Smooth muscle cell (in vitro differentiated cells): Measurements from ENCODE around the gene DOCK8. TPM values are rescaled to one million over a fixed set of nuclear protein-coding genes. Genes with fewer than 3 reads are reported as not detected.

Experiments
- DNase-seq: peaks from one replicate; lab custom pipeline; 2025; ENCODE audit not compliant: unreplicated experiment; lab: John Stamatoyannopoulos, UW
- H2AFZ ChIP-seq: fragments of 200-600 bp; sonication (generic); 2 replicates; pipeline ENCODE4 v1.6.0; 2016; ENCODE audit warnings: antibody characterized with exemption, low read depth, mild to moderate bottlenecking
- H3F3A ChIP-seq: fragments of 200-600 bp; sonication (generic); 2 replicates; pipeline ENCODE4 v1.6.0; 2017; ENCODE audit warnings: antibody characterized with exemption, low read depth
- H3K27ac ChIP-seq: fragments of 200-600 bp; sonication (generic); 2 replicates; pipeline ENCODE4 v1.5.1; 2016; ENCODE audit warnings: low read depth, mild to moderate bottlenecking
- H3K27me3 ChIP-seq: fragments of 200-600 bp; sonication (generic); 2 replicates; pipeline ENCODE4 v1.6.1; 2016; ENCODE audit warnings: low read depth, mild to moderate bottlenecking
- H3K36me3 ChIP-seq: fragments of 200-600 bp; sonication (generic); 2 replicates; pipeline ENCODE4 v1.5.1; 2016; ENCODE audit warnings: low read depth
- H3K4me1 ChIP-seq: fragments of 200-600 bp; sonication (generic); 2 replicates; pipeline ENCODE4 v1.5.1; 2016; ENCODE audit warnings: low read depth
- H3K4me2 ChIP-seq: fragments of 200-600 bp; sonication (generic); 2 replicates; pipeline ENCODE4 v1.6.0; 2016; ENCODE audit warnings: mild to moderate bottlenecking
- H3K4me3 ChIP-seq: fragments of 200-600 bp; sonication (generic); 2 replicates; pipeline ENCODE4 v1.5.1; 2016; ENCODE audit warnings: mild to moderate bottlenecking
- H3K79me2 ChIP-seq: fragments of 200-600 bp; sonication (generic); 2 replicates; pipeline ENCODE4 v1.6.0; 2016; ENCODE audit warnings: low read depth, mild to moderate bottlenecking
- H3K9ac ChIP-seq: fragments of 200-600 bp; sonication (generic); 2 replicates; pipeline ENCODE4 v1.6.0; 2016; ENCODE audit warnings: low read depth
- H3K9me3 ChIP-seq: fragments of 200-600 bp; sonication (generic); replicated peaks from 2 replicates; pipeline ENCODE4 v1.5.1; 2016; ENCODE audit warnings: low read depth
- H4K20me1 ChIP-seq: fragments of 200-600 bp; sonication (generic); 2 replicates; pipeline ENCODE4 v1.6.0; 2016; ENCODE audit warnings: low read depth
- WGBS: methylation state at CpG from one replicate; pipeline ENCODE4 v1.1.7; 2016; ENCODE audit warnings: low lambda C conversion rate; 5-methylcytosine and 5-hydroxymethylcytosine counted together
- polyA plus RNA-seq: library from polyadenylated mRNA; unstranded; fragments of >200 nt; fragmentation: Nextera tagmentation; extraction: Ambion mirVana; gene quantifications from 2 replicates; pipeline ENCODE4 v1.2.1, GENCODE V29; 2016
- total RNA-seq: library from RNA; depleted of rRNA; stranded (reverse); fragments of >200 nt; gene quantifications from 2 replicates; pipeline ENCODE4 v1.2.3, GENCODE V29; 2014
- TF ChIP-seq, protein P1 (sequence below): fragments of 200-600 bp; sonication (generic); IDR thresholded peaks from 2 replicates; pipeline ENCODE4 v1.5.1; 2017; ENCODE audit warnings: borderline replicate concordance, mild to moderate bottlenecking, antibody characterized with exemption; ENCODE audit not compliant: insufficient read depth, poor library complexity, severe bottlenecking

DOCK8 gene
- total and polyA plus RNA-seq, 2 experiments from 2014 or later, result 0.18 to 4.9 TPM

DNA sequence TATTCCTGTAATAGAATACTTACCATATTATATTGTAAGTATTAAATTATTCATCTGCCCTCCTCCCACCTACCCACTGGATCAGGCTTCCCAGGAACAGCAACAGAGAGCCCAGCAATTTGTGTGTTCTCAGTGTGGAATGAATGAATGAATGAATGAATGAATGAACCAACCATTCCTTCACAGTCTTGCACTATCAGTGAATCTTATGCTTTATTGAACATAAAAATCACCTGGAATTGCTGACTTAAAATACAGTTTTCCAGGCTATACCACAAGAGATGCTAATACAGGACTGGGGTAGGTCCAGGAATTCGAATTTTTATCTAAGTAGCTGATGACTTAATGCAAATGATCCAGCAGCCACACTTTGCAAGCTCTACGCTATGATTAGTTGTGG is 51.6 kb downstream of the DOCK8 start:
- H2AFZ ChIP-seq, result no peak overlapping the region
- H3F3A ChIP-seq, result no peaks in the 10 kb centered on the region
- no peak overlapping the region for H3K4me3 ChIP-seq
- TF ChIP-seq, protein P1, sequence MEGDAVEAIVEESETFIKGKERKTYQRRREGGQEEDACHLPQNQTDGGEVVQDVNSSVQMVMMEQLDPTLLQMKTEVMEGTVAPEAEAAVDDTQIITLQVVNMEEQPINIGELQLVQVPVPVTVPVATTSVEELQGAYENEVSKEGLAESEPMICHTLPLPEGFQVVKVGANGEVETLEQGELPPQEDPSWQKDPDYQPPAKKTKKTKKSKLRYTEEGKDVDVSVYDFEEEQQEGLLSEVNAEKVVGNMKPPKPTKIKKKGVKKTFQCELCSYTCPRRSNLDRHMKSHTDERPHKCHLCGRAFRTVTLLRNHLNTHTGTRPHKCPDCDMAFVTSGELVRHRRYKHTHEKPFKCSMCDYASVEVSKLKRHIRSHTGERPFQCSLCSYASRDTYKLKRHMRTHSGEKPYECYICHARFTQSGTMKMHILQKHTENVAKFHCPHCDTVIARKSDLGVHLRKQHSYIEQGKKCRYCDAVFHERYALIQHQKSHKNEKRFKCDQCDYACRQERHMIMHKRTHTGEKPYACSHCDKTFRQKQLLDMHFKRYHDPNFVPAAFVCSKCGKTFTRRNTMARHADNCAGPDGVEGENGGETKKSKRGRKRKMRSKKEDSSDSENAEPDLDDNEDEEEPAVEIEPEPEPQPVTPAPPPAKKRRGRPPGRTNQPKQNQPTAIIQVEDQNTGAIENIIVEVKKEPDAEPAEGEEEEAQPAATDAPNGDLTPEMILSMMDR, result no peak
- H3K9me3 ChIP-seq, result no peaks in the 10 kb centered on the region
- no peak overlapping the region for H3K9ac ChIP-seq
- no peak overlapping the region for H3K4me2 ChIP-seq
- no peak for DNase-seq
- H3K27me3 ChIP-seq, result no peaks in the 10 kb centered on the region
- no peak overlapping the region for H3K27ac ChIP-seq
- H3K36me3 ChIP-seq, result no peaks in the 10 kb centered on the region
- 73% methylated on average over 2 of the region's 2 CpGs for WGBS
- no peaks in the 10 kb centered on the region for H3K4me1 ChIP-seq
- no peaks in the 10 kb centered on the region for H4K20me1 ChIP-seq
- no peaks in the 10 kb centered on the region for H3K79me2 ChIP-seq

DNA sequence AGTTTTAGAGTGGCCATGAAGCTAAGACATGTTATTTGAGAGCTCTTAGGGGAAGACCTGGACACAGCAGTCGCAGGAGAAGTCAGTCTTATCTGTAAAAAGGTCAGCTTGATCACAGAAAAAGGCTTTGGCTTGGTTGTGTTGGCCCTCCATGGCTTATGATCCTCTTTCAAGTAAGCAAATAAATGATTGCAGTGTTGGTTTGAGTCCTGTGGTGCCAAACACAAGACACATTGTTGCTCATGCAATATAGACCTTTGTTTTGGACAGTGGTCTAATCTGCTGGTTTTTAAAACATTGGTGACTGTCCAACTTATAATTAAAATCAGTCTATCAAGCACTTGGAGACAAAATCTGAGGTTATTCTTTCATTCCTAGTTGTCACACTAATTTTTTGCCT is 54.0 kb downstream of the DOCK8 start:
- H3K9ac ChIP-seq, result no peak overlapping the region
- H3K9me3 ChIP-seq, result no peaks in the 10 kb centered on the region
- no peaks in the 10 kb centered on the region for H3K27me3 ChIP-seq
- H3K27ac ChIP-seq, result no peak overlapping the region
- H3F3A ChIP-seq, result no peaks in the 10 kb centered on the region
- no peak overlapping the region for H3K4me2 ChIP-seq
- no peaks in the 10 kb centered on the region for H3K79me2 ChIP-seq
- no peaks in the 10 kb centered on the region for H3K4me1 ChIP-seq
- H3K36me3 ChIP-seq, result no peaks in the 10 kb centered on the region
- H2AFZ ChIP-seq, result no peak overlapping the region
- TF ChIP-seq, protein P1, result no peak
- 81% methylated on average over 1 of the region's 1 CpG for WGBS
- no peak overlapping the region for H3K4me3 ChIP-seq
- no peaks in the 10 kb centered on the region for H4K20me1 ChIP-seq
- DNase-seq, result no peak

GRCh38 chr9:269081-269711 is 54.5 kb downstream of the DOCK8 start:
- H3K79me2 ChIP-seq, result no peaks in the 10 kb centered on the region
- H3K27ac ChIP-seq, result no peak overlapping the region
- no peak overlapping the region for H3K9ac ChIP-seq
- TF ChIP-seq, protein P1, result no peak
- no peak overlapping the region for H3K4me3 ChIP-seq
- no peaks in the 10 kb centered on the region for H3K27me3 ChIP-seq
- H4K20me1 ChIP-seq, result no peaks in the 10 kb centered on the region
- H3K4me1 ChIP-seq, result no peaks in the 10 kb centered on the region
- H3K36me3 ChIP-seq, result no peaks in the 10 kb centered on the region
- H3K9me3 ChIP-seq, result no peaks in the 10 kb centered on the region
- H3K4me2 ChIP-seq, result no peak overlapping the region
- 89% methylated on average over 6 of the region's 6 CpGs for WGBS
- no peak for DNase-seq
- no peak overlapping the region for H2AFZ ChIP-seq
- no peaks in the 10 kb centered on the region for H3F3A ChIP-seq

GRCh38 chr9:270657-271237 is 56.1 kb downstream of the DOCK8 start:
- Histone ChIP-seq H3K36me3 (no peaks in the 10 kb centered on the region), H3K4me3 (no peak overlapping the region), H4K20me1 (no peaks in the 10 kb centered on the region), H3K27me3 (no peaks in the 10 kb centered on the region), H3K4me2 (no peak overlapping the region), H3K9me3 (no peaks in the 10 kb centered on the region), H3K27ac (no peak overlapping the region), H3F3A (no peaks in the 10 kb centered on the region), H3K4me1 (no peaks in the 10 kb centered on the region), H3K79me2 (no peaks in the 10 kb centered on the region), H2AFZ (no peak overlapping the region), H3K9ac (no peak overlapping the region)
- TF ChIP-seq, protein P1, result no peak
- 92% methylated on average over 2 of the region's 2 CpGs for WGBS
- DNase-seq, result no peak
